ENCODE measurements around the gene PSMD14.

The PSMD14 gene

GRCh38 chr2:161283926-161284325, 24.3 kb upstream of the PSMD14 start:
- no peak for TF ChIP-seq CTCF (IDR thresholded peaks at IDR 0.05; ENCODE audit: insufficient read depth, low read depth, low read length, missing control alignments)
- DNase-seq (ENCODE audit: low read depth): no peak
- no peak overlapping the region for H3K4me3 ChIP-seq (ENCODE audit: low read length)

- no peak overlapping the region for H3K4me3 ChIP-seq (ENCODE audit: low read length)
- DNase-seq (ENCODE audit: low read depth): no peak
- no peak for TF ChIP-seq CTCF (IDR thresholded peaks at IDR 0.05; ENCODE audit: insufficient read depth, low read depth, low read length, missing control alignments)
These were observed 4.6 kb upstream of the PSMD14 start for GRCh38 chr2:161303535-161304050.

GRCh38 chr2:161306919-161307318, 1.3 kb upstream of the PSMD14 start:
- TF ChIP-seq CTCF (IDR thresholded peaks at IDR 0.05; ENCODE audit: insufficient read depth, low read depth, low read length, missing control alignments): no peak
- no peak for DNase-seq (ENCODE audit: low read depth)
- H3K4me3 ChIP-seq (ENCODE audit: low read length): no peak overlapping the region

GRCh38 chr2:161307676-161308075, 549 bp upstream of the PSMD14 start:
- TF ChIP-seq CTCF (IDR thresholded peaks at IDR 0.05; ENCODE audit: insufficient read depth, low read depth, low read length, missing control alignments): no peak
- no peak for DNase-seq (ENCODE audit: low read depth)
- peak overlapping the region; percentile 76 for H3K4me3 ChIP-seq (ENCODE audit: low read length)

GRCh38 chr2:161312996-161313395, 4.8 kb downstream of the PSMD14 start:
- no peak overlapping the region for H3K4me3 ChIP-seq (ENCODE audit: low read length)
- peak; percentile 58 for DNase-seq (ENCODE audit: low read depth)
- TF ChIP-seq CTCF (IDR thresholded peaks at IDR 0.05; ENCODE audit: insufficient read depth, low read depth, low read length, missing control alignments): no peak

GRCh38 chr2:161315380-161315779, 7.2 kb downstream of the PSMD14 start:
- no peak overlapping the region for H3K4me3 ChIP-seq (ENCODE audit: low read length)
- TF ChIP-seq CTCF (IDR thresholded peaks at IDR 0.05; ENCODE audit: insufficient read depth, low read depth, low read length, missing control alignments): no peak
- no peak for DNase-seq (ENCODE audit: low read depth)

GRCh38 chr2:161316701-161317100, 8.5 kb downstream of the PSMD14 start:
- no peak for DNase-seq (ENCODE audit: low read depth)
- H3K4me3 ChIP-seq (ENCODE audit: low read length): no peak overlapping the region
- TF ChIP-seq CTCF (IDR thresholded peaks at IDR 0.05; ENCODE audit: insufficient read depth, low read depth, low read length, missing control alignments): no peak

All from epithelial cell of esophagus (primary cell).